Measurements from ENCODE around the gene SQSTM1.

DNA sequence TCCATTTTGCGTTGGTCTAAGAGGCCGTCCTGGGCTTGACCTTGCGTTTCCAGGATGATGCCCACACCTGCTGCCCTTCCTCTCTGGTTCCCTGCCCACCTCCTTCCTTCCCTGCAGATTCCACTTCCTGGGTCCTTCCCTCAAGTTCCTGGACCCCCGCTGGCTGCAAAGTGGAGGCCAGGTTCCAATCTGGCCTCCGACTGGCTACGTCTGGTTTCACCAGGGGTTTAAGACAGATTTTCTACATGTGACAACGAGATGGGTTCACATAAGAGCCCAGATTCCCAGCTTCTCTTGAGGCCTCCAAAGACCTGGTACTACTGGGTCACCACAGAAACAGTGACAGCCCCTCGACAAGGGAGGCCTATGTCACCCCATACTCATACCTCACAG is 16.2 kb upstream of the SQSTM1 start:
- TF ChIP-seq, protein P1, sequence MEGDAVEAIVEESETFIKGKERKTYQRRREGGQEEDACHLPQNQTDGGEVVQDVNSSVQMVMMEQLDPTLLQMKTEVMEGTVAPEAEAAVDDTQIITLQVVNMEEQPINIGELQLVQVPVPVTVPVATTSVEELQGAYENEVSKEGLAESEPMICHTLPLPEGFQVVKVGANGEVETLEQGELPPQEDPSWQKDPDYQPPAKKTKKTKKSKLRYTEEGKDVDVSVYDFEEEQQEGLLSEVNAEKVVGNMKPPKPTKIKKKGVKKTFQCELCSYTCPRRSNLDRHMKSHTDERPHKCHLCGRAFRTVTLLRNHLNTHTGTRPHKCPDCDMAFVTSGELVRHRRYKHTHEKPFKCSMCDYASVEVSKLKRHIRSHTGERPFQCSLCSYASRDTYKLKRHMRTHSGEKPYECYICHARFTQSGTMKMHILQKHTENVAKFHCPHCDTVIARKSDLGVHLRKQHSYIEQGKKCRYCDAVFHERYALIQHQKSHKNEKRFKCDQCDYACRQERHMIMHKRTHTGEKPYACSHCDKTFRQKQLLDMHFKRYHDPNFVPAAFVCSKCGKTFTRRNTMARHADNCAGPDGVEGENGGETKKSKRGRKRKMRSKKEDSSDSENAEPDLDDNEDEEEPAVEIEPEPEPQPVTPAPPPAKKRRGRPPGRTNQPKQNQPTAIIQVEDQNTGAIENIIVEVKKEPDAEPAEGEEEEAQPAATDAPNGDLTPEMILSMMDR (IDR thresholded peaks at IDR 0.05; ENCODE audit: low read depth, low read length, missing input control), result no peak
- TF ChIP-seq TAF1 (conservative IDR thresholded peaks at IDR 0.05) (no peak), SP1 (IDR thresholded peaks at IDR 0.05) (no peak), YY1 (IDR thresholded peaks at IDR 0.05) (no peak), EGR1 (IDR thresholded peaks at IDR 0.05; ENCODE audit: low read depth in 2 of 2) (no peak), RXRA (IDR thresholded peaks at IDR 0.05) (no peak), JUND (IDR thresholded peaks at IDR 0.05) (no peak), GABPA (IDR thresholded peaks at IDR 0.05 in 1 of 2, conservative IDR thresholded peaks at IDR 0.05 in 1 of 2) (no peak), RAD21 (IDR thresholded peaks at IDR 0.05) (no peak), HNF4A (conservative IDR thresholded peaks at IDR 0.05) (no peak)
- TF ChIP-seq, protein P2, sequence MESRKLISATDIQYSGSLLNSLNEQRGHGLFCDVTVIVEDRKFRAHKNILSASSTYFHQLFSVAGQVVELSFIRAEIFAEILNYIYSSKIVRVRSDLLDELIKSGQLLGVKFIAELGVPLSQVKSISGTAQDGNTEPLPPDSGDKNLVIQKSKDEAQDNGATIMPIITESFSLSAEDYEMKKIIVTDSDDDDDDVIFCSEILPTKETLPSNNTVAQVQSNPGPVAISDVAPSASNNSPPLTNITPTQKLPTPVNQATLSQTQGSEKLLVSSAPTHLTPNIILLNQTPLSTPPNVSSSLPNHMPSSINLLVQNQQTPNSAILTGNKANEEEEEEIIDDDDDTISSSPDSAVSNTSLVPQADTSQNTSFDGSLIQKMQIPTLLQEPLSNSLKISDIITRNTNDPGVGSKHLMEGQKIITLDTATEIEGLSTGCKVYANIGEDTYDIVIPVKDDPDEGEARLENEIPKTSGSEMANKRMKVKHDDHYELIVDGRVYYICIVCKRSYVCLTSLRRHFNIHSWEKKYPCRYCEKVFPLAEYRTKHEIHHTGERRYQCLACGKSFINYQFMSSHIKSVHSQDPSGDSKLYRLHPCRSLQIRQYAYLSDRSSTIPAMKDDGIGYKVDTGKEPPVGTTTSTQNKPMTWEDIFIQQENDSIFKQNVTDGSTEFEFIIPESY (IDR thresholded peaks at IDR 0.05), result no peak
- TF ChIP-seq, protein P3, sequence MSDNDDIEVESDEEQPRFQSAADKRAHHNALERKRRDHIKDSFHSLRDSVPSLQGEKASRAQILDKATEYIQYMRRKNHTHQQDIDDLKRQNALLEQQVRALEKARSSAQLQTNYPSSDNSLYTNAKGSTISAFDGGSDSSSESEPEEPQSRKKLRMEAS (IDR thresholded peaks at IDR 0.05), result no peak
- TF ChIP-seq, protein P4, sequence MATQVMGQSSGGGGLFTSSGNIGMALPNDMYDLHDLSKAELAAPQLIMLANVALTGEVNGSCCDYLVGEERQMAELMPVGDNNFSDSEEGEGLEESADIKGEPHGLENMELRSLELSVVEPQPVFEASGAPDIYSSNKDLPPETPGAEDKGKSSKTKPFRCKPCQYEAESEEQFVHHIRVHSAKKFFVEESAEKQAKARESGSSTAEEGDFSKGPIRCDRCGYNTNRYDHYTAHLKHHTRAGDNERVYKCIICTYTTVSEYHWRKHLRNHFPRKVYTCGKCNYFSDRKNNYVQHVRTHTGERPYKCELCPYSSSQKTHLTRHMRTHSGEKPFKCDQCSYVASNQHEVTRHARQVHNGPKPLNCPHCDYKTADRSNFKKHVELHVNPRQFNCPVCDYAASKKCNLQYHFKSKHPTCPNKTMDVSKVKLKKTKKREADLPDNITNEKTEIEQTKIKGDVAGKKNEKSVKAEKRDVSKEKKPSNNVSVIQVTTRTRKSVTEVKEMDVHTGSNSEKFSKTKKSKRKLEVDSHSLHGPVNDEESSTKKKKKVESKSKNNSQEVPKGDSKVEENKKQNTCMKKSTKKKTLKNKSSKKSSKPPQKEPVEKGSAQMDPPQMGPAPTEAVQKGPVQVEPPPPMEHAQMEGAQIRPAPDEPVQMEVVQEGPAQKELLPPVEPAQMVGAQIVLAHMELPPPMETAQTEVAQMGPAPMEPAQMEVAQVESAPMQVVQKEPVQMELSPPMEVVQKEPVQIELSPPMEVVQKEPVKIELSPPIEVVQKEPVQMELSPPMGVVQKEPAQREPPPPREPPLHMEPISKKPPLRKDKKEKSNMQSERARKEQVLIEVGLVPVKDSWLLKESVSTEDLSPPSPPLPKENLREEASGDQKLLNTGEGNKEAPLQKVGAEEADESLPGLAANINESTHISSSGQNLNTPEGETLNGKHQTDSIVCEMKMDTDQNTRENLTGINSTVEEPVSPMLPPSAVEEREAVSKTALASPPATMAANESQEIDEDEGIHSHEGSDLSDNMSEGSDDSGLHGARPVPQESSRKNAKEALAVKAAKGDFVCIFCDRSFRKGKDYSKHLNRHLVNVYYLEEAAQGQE (IDR thresholded peaks at IDR 0.05), result no peak
- TF ChIP-seq, protein P5, sequence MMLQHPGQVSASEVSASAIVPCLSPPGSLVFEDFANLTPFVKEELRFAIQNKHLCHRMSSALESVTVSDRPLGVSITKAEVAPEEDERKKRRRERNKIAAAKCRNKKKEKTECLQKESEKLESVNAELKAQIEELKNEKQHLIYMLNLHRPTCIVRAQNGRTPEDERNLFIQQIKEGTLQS (IDR thresholded peaks at IDR 0.05), result no peak

All from liver (tissue), 3 donors.